Middle frontal gyrus (tissue), 1 donor: Measurements from ENCODE around the gene DIRAS1.
"Not testable (repeated sequence)": the region's sequence is repeated elsewhere in the genome, so short reads cannot be mapped to it uniquely, and the experiment has no call there.

Source experiments
- DNase-seq: peaks from one replicate; pipeline ENCODE4 v3.0.0-alpha.2; 2015; ENCODE audit warnings: low spot score; ENCODE audit errors: extremely low spot score

DIRAS1 gene

GRCh38 chr19:2714102-2714501, 7.1 kb downstream of the DIRAS1 start:
- DNase-seq = not testable (repeated sequence)

DNA sequence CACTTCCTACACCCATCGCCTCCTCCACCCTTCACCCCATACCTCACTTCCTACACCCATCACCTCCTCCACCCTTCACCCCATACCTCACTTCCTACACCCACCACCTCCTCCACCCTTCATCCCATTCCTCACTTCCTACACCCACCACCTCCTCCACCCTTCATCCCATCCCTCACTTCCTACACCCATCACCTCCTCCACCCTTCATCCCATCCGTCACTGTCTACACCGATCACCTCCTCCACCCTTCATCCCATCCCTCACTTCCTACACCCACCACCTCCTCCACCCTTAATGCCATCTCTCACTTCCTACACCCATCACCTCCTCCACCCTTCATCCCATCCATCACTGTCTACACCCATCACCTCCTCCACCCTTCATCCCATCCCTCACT, 8.0 kb downstream of the DIRAS1 start:
- not testable (repeated sequence) for DNase-seq

- DNase-seq = no peak
Observed at GRCh38 chr19:2711875-2712205, 9.3 kb downstream of the DIRAS1 start.

GRCh38 chr19:2711172-2711874, 9.8 kb downstream of the DIRAS1 start:
- no peak for DNase-seq

- no peak for DNase-seq
Observed at GRCh38 chr19:2706251-2706650, 14.9 kb downstream of the DIRAS1 start.

DNA sequence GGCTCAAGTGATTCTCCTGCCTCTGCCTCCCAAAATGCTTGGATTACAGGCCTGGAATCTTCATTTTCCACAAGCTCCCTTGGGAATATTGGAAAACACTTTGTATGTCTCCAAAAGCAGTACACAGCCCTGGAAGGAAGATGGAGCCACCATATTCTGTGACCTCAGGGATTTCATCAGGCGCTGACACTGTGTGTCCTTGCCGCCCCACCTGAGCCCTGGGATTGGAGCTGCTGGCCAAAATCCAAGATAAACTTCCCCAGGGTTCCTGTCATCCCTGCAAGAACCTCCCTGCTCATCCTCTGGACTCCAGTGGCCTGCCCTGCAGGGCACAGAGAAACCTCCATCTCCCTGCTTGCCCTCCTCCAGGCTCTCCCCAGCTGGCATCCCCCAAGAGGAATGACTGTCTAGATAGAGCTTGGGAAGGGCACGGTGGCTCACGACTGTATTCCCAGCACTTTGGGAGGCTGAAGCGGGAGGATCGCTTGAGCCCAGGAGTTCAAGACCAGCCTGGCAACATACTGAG, 17.4 kb downstream of the DIRAS1 start:
- no peak for DNase-seq

- DNase-seq = no peak
Observed at GRCh38 chr19:2703077-2703437, 18.1 kb downstream of the DIRAS1 start.

GRCh38 chr19:2702170-2703076, 18.7 kb downstream of the DIRAS1 start, which contains the start of gene GNG7:
GNG7 (minus strand) TSS chr19:2702694; CDS start chr19:2520688, 182,006 bp downstream.
- peak; percentile 92 for DNase-seq

- no peak for DNase-seq
Observed at GRCh38 chr19:2701361-2702169, 19.6 kb downstream of the DIRAS1 start.

GRCh38 chr19:2700660-2701360, 20.4 kb downstream of the DIRAS1 start:
- no peak for DNase-seq

- DNase-seq = no peak
Observed at GRCh38 chr19:2699413-2700140, 21.6 kb downstream of the DIRAS1 start.

- DNase-seq = no peak
Observed at GRCh38 chr19:2694196-2694595, 27.0 kb downstream of the DIRAS1 start.

DNA sequence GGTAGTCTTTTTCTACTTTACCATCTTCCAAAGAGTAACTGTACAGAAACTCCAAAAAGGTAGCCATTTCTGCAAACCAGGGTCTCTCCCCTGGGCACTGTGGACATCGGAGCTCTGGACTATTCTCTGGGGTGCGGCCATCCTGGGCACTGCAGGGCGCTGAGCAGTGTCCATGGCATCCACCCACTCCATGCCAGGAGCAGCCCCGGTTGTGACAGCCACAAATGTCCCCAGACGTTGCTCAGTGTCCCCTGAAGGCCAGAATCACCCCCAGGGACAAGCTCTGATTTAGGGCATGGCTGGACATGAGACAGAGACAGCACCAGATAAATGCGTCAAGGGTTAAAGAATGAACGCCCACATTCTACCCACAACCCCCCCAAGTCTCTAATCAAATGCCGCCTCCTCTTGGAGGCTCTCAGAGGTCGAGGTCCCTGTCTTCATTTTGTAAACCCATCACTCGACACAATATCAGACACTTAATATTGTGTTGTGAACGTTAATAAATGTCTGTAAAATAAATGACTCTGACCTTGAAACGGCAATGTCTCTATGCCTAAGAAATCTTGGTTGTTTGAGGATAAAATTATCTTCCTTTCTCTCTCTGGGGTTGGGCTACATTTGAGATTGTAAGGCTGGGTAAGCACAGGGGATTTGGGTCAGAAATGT, 27.5 kb downstream of the DIRAS1 start:
- no peak for DNase-seq

DNA sequence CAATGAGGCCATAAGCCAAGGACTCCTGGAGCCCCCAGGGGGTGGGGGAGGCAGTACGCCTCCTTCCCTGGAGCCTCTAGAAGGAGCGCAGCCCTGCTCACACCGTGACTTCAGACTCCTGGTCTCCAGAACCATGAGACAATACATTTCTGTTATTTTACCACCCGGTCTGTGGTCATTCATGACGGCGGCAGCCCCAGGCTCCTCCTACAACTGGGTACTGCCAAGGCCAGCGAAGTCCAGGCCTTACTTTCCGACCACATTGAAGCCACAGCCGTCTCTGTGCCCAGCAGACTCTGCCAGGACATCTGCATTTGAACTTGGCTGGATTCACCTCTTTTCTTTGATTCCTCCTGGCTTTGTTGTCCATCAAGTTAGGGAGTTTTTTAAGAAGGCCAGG, 29.2 kb downstream of the DIRAS1 start:
- DNase-seq = no peak

DNA sequence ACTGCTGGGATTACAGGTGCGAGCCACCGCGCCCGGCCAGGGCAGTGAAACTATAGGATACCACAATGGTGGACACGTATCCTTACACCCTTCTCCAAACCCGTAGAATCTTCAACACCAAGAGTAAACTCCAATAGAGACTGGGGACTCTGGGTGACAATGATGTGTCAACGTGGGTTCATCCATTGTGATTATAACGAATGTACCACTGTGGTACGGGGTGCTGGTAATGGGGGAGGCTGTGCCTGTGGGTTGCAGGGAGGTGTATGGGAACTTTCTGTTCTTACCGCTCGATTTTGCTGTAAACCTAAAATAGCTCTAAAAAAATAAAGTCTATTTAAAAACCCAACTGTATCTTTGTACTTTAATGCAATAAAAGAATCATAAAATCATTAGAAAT, 30.3 kb downstream of the DIRAS1 start:
- no peak for DNase-seq

DNA sequence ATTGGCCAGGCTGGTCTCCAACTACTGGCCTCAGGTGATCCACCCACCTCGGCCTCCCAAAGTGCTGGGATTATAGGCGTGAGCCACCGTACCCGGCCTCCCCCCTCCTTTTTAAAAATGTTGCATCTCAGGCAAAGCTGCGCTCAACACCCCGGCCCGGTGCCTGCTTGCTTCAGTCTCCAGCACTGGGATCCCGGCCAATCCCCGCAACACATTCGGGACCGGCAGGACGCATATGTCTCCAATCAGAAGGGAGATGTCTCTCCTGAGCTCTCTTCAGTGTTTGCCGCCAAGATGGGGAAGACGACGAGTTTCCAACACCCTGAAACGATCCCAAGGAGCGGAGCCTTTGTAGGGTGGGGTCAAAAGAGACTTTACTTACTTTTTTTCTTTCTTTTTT, 34.8 kb downstream of the DIRAS1 start:
- no peak for DNase-seq

DNA sequence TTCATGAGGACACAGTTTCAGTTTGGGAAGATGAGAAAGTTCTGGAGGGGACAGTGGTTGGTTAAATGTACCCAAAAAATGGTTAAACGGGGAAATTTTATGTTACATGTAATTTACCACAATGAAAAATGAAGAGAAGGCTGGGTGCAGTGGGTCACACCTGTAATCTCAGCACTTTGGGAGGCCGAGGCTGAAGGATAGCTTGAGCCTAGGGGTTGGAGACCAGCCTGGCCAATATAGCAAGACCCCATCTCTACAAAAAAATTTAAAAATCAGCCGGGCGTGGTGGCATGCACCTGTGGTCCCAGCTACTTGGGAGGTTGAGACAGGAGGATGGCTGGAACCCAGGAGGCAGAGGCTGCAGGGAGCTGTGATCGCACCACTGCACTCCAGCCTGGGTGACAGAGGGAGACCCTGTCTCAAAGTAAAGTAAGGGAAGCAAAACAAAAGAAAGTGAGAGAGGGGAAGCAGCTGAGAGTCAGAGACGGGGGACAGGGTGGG, 35.9 kb downstream of the DIRAS1 start:
- no peak for DNase-seq

DNA sequence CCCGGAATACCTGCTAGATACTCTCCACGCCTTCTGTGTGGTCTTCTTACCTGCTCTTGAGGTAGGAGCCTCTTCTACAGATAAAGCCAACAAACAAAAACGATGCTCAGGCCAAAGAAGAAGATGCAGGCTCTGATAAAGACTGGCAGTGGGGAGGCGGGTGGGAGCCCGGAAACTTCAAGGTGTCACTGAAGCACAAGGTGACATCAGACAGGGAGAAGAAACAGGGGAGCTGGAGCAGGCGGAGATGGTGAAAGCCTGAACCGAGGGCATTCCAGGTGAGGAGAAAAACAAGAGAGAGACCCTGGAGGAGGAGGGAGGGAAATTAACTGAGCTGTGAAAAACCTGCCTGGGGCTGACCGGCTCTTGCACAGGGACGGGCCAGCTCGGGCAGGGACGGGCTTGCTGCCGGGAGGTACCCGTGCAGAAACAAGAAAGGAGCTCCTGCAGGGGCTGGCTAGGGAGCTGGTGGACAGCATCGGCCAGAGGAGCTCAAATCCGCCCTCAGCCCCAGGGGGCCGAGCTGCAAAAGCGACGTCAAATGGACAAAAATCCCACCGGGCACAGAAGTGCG, 37.7 kb downstream of the DIRAS1 start:
- no peak for DNase-seq

- DNase-seq = no peak
Observed at GRCh38 chr19:2680808-2681207, 40.4 kb downstream of the DIRAS1 start.
